ENCODE data around the gene PCK1.

Gene PCK1

DNA sequence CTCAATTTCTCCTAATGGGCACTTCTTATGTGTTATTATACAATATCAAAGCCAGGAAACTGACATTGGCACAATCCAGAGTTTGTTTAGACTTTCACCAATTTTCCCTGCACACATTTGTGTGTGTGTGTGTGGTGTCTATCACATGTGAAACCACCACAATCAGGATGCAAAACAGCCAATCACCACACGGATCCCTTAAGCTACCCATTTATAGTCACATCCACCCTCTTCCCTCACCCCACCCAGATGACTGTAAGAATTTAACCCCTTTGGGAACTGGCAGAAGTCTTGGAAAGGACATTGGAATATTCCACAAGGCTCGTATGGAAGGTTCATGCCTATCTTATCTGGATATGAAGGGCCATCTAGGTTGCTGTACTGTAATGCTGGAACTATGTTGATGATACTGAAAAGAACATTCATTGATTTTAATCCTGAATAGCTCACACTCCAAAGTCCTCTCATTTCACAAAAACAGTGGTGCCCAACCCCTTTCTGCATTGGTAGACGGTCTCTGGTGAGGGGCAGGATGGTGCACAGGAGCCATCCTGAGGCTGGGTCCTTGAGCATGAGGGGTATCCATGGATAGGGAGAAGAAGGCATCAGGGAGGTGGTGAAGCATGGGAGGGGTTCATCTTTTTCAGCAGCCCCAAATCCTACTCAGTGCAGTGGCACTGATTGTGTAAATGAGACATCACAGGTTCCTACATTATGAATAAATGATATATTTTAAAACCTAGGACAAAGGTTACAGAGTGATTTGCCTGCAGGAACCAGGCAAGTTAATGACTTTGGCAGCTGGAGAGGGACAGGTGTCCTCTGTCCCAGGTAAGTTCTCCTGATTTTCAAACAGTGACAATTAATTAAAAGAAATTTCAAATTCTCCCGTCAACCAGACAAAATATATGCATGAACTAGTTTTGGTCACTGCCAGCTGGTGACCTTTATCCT, 23.9 kb upstream of the PCK1 start:
- no peak for DNase-seq

DNA sequence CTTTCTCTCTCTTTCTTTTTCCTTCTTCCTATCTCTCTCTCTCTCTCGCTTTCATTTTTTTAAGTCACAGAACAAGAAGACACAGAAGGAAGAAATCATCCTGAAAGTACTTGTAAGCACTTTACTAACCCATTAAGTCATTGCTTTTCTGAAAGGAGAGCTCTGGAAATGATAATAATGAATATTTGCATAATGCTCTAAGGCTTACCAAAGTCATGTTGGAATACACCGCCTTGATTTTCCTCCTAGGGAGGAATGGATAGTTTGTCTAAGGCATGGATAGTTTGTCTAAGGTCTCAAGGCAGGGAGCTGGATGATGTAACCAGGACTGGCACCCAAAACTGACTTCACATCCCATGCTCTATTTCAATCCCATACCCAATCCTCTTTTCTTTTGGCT, 23.1 kb upstream of the PCK1 start:
- no peak for DNase-seq

DNA sequence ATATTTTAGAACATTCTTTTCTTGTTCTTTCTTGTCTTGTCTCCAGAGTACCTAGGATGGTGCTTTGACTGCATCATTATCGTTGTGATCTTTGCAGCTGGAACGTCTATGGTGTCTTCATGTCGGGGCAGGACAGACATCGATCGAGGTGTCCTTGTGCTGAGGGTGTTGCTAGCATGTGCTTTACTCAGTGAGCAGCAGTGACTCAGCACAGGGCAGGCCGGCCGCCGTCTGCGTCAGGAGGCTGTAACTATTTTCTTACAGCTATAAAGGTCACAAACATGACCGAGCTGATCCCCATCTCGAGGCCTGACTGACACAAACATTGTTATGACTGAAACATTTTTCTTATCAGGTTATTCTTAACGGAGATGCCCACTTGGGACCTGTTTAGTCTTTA, 21.0 kb upstream of the PCK1 start:
- no peak for DNase-seq

DNA sequence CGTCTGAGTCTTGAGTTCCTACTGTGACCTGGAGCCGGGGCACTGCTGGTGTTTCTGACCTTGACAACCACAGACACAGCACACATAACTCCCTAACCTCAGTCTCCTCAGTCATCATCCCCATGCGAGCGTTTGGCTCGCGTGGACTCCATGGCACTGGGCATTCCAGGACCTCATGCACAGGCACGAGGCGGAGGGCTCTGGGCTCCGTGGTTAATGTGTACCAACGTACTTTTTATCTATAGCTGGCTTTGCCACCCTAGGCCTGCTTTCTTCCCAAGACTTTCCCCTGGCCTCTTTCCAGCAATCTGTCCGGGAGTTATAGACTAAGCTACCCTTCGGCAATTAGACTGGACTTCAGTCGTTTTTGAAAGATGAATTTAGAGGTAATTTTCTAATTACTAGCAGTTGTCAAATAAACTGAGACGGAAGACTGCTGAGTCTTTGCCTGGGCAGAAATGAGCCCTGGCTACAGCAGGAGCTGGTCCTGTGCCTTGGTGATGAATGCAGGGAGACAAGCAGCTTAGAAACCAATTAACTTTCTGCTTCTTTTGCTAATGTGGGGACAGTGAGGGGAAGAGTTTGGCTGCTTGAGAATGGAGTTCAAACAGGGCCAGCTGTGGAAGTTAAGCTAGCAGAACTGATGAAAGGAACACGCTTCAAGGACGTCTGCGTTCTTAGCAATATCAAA, 19.9 kb upstream of the PCK1 start:
- no peak for DNase-seq

DNA sequence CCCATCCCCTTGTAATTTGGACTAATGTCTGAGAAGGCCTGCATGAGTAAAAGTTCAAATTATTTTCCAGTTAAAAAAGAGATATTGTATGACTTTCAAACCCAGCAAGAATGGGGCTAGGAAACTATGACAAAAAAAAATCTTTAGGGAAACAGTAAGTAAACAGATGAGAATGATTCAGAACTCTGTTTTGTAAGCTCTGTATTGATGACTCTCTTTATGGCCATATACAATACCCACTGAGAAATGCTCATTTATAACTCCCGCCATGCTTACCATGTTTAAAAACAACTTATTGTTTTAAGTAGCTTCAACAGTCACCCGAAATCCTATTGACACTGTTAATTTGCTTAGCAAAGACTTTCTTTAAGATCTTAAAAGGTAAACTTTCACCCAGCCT, 17.2 kb upstream of the PCK1 start:
- DNase-seq: no peak

DNA sequence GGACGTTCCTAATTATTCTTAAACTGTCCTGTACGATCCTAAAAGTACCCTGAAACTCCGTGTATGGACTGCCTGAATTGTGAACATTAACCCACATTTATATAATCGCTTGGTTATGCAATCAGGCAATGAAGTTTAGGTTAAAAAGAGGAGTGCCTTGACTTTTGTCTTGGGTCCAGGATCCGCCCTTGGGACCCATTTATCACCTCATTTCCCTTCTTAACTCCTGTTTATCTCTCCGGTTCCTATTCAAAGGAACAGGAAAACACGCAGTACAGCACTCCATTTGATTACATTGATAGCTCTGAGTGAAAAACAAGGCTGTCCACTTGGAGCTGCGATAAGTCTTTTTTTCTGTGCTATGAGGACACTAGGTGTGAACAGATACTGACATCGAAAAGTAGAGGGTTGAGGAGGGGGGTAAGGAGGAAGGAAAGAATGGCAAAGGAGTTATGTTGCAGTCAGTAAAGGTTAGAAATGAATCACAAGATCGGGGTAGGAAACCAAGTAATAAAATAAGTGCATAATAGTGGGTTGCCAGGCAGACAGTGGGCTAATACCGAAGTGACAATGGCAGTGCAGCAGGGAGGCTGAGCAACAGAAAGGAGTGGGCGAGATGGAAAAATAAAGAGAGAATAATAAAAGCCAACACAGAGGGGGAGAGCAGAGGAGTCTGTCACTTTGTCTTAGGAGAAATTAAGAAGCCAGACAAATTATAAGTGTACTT, 15.9 kb upstream of the PCK1 start:
- DNase-seq: no peak

DNA sequence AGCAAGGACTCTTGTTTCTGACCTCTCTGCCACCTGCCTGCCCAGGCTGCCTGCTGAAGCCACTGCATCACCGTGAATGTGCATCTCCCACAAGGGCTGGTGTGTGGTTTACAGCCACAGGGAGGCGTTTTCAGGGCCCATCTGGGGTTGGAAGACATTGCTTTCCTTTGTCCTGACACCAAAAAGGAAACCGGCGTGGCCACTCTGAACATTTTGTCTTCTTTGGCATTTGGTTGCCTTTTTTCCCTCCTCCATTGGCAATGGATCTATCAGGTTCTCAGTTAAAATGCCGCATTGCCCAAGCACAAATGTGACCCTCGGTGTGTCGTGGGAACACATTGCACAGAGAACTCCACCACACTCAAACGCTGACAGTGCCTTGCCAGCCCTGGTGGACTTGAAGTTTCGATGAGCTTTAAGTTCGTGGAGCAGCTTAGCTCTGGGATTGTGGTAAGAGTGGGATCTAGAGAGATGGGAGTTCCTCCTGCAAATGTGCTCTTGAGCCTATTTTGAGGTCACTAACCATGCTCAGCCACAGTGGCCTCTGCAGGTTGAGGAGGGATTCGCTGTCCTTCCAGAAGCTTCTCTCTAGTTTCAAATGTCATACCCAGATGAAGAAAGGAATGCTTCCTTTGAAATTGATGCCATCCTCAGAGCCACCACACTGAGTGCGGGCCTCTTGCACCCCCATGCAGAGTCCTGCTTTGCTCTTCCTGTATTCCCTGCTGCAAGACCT, 14.8 kb upstream of the PCK1 start:
- no peak for DNase-seq

DNA sequence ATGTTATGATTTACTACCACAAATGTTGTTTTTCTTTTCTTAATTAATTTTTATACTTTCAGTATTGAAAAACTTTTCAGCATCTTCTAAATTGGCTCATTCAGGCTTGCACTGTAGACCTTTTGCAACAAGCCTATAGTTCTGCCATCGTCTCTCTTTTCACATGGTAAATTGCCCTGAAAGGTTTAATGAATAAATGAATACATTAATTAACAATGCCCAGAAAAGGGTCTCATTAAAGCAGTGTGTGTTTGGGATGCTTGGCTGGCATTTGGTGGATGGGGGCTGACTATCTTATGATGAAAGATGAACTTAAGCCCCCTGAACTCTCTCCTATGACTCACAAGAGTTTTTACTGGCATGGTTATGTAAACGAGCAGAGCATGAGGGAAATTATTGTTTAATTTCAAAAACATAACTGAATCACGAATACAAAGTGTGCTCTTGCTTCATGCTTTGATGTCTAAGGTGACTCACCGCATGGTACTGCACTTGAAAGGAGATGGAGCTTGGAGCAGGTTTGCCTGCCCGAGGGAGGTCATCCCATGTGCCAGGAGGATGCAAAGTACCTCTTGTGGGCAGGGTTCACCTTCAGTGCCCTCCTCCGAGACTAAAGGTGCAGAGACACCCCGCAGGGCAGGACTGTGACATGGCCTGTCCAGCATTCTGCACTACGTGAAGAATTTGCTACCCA, 13.8 kb upstream of the PCK1 start:
- no peak for DNase-seq

DNA sequence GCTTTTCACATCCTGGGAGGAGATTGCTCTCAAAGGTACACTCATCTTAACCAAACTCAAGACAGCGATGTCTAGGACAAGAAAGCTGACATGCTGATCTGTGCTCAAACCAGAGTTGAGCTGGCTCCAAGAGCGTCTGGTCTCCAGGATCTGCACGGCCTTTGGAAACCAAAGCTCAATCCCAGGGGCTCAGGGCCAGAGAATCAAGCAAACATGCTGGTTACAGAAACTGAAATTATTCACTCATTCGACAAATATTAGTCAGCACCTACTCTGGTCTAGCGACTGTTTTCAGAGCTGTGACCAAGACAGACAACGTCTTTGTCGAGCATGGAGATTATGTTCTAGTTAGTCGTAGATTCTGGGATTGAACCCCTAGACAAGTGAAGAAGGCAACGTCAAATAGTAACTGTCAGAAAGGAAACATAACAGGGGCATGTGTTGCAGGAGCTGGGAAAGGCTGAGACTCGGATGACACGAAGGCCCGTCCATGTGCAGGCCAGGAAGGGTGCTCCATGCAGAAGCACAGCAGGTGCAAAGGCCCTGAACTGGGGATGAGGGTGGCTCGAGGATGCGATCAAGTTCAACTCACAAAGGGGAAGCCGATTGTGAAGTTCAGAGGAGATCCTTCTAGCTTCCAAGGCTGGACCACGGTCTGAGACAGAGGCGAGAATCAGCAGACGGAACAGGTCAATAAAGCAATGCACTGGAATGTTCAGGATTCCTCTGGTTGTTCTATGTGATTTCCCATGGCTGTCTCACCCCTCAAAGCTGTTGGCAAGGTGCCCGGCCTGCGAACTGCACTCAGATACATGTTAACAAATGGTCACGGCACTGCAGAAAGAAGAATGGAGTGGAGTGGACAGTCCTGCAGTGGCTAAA, 12.5 kb upstream of the PCK1 start:
- no peak for DNase-seq

DNA sequence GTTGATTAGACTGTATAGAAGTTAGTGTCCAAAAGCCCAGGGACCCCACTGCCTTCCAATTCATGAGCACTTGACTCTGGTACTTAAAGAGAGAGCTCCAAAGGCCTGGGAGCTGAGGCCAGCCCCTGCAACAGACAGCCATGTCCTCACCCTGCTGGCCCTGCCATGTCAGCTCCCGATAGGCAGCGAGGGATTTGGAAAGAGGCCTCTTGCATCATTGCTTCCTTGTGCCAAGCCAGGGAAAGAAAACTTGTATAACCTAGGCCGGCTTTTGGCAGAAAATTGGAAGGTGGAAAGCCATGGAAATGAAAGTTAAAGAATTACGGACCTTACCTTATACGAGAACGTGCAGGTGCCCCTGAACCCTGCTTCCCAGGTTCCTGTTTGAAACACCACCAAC, 8.4 kb upstream of the PCK1 start:
- no peak for DNase-seq

DNA sequence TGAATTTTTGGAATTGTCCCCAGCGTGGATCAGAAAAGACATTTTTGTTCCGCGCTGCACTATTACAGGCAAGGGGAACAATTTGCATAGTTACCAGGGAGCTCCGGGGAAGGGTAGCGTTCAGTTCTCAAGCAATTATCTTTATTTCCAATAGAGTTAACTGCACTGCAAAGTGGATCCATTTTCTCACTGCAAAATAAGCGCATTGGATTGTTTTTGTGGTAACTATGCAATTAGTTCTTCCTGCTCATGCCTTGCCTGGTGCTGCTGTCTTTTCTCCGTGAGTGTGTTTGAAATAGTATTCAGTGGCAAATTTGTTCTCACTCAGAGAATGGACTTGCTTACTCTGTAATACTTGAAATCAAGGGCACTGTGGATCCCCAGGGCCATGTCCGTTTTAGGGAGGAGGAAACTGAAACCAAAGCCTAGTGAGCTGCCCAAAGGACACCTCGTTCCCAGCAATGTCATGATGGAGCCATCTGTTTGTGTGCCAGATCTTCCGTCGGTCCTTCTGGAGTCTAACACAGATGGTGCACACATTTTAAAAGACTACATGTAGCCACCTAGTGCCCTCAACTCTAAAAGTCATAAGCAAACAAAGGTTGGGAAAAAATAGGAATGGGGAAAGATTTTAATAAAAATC, 7.4 kb upstream of the PCK1 start:
- no peak for DNase-seq

DNA sequence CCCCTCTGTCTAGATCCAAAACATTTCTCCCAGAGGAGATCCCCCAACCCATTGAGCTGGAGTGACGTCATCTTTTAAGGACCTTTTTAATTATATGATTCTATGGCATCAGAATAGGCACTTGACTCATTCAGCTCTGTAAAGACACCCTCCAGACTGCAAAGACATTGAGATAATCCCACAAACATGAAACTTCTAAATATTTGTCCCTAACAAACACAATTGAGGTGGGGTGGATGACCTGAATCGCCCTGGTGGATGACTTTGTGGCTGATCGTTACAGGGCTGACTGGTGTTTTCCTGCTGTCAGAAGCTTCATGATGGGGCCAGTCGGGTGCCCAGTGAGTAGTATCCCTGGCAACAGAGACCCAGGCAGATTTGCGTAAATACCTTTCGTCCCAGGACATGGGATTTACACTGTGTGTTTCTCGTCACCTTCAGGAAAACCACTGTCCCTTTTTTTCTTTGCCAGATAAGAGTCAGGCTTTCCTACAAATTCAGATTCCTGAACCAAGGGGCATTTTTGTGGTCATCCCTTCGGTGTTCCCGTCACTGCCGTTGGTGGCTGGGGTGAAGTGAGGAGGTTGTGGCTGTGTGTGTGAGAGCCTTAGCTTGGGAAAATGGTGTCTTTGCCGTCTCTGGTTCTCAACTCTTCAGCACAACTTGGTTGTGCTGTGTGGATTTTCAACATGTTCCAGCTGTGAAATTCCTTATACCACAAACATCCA, 5.3 kb upstream of the PCK1 start:
- no peak for DNase-seq

DNA sequence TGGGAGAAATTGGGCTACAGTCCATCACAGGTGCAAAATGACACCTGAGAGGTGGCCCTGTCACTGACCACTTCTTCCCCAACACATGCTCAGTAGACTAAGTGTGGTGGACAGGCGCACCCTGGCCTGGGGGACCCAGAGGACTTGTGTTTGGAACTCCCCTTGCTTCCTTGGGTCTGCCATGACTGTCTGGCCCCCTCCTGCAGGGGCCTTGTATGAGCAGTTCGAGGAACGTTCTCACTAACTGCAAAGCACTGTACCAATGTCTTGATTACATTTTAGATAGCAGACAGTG, 4.0 kb upstream of the PCK1 start:
- no peak for DNase-seq

DNA sequence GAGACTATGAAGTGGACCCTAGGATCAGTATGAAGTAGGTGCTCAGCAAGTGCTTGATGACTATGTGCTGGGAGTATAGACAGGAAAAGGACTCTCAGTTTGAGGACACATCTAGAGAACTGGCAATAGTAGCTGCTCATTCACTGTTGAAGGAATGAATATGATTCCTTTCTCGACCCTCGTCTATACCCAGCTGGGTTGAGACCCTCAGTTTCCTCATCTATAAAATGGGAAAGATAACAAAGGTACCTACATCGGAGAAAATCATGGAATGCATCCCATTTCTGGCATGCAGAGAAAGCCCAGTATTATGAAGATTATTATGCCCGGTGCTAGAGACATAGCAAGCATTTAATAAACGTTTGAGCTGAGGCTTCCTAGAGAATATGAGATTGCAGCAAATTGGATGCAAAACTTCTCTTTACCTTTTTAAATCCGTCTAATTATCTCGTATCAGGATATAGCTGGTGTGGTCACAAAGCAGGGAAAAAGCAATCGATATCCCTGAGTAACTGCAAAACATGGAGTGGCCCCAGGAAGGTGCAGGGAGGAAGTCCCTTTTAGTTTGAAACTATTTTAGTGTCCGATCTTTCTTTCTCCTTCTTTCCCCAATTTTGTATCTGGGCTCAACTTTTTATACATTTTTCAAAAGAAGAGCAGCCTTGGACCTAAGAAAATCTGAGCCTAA, 2.8 kb upstream of the PCK1 start:
- no peak for DNase-seq

DNA sequence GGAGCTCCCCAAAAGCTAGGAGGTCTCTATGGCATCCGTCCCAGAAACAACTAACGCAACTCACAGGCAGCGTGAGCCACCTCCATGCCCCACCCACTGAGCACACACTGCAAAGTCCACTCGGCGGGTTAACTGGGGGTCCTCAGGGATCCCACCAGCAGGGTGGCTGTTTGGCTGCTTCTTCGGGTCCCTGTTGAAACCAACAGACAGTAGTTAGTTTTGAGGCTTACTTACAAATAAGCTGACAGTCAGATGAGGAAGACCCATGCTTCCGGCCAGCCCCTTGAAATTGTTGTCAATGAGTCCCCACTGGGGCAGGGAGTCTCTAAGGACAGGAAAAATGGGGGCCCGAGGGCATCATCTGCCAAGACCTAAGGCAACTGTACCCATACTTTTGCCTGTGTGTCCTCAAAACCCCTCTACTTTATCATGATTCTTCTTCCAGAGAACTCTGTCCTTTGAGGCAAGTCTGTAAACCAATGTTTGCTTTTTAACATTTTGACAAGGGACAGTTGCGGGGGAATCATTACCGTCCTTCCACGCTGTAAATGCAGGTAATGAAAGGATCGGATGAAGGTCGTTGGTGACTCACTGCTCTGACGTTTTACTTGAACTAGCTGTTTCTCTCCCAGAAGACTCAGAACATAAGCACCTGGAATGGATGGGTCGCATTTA, 2.2 kb upstream of the PCK1 start:
- DNase-seq: no peak

DNA sequence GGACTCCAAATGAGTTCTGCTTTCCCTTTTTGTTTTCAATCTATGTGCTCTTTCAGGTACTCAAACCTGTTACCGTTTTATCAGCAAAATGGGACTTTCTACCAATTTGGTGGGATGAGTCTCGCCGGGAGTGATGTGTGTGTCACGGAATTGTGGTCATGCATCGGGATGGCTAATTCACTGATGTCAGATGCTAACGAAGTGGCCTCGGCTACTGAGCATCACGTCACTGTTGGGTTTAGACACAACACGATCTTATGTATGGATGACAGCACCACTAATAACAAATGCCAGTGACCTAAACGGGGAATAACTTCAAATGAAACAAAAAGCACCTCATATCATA, 1.6 kb upstream of the PCK1 start:
- no peak for DNase-seq

DNA sequence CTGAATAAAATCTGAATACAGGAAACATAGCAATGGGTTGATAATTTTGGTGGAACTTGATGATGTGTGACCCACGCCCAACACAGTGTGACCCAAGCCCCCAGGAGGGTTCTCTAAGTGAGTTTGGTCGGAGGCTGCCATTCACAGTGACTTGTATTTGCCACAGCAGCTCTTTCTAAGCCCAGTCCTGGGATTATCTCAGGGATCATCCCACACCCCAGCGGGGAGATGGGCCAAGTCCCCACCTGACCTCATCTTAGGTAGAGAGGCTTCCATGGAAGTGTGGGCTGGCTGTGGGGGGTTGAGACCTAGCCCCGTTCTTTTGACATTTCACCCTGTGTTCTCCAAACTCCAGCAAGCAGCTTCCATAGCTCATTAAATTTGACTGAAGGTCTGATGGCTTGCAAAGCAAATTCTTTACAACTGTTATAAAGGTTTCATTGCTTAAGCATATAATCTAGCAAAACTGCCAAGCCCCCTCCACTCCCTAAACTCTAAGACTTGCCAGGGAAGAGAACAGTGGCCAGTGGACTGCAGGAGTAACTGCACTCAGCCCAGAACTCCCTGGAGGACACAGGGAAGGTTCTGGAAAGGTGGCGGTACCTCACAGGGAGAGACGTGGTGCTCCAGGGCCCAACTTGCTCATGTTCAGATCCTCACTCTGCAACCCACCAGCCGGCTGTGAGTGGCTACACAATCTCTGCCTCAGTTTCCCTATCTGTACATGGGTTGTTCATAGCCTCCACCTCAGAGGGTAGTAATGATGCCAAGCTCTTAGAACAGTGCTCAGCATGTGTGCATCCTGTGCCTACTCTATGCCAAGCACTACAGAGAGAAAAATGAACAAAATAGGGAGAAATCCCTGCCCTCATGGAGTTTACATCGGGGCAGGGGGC, 1.0 kb upstream of the PCK1 start:
- no peak for DNase-seq
